Measurements from ENCODE around the gene CAPS.

DNA sequence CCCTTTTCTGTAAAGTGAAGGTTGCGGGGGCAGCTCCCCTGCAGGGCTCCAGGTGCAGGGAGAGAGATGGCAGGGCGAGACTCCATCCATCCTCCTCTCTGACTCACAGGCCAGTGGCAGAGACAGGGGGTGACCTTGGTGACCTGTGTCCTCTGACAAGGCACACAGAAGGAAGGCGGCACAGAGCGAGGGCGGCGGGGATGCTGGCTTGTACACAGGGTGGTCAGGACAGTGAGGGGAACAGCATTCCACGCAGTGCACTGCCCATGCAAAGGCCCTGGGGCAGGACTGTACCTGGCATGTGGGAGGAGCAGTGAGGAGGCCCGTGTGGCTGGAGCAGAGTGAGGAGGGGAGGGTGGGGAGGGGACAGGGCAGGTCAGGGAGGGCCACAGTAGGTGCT lies 18.2 kb upstream of the CAPS start:
- no peak for TF ChIP-seq CTCF (conservative IDR thresholded peaks at IDR 0.05; ENCODE audit: low read depth, low read length)
- TF ChIP-seq EZH2phosphoT487 (IDR thresholded peaks at IDR 0.05; ENCODE audit: borderline replicate concordance, low read length), result no peak
- TF ChIP-seq EZH2 (IDR thresholded peaks at IDR 0.05; ENCODE audit: low read length, unreplicated experiment), result no peak
